Body of pancreas (tissue), 4 donors: Measurements from ENCODE around the gene RAB6C.
"Not testable (repeated sequence)": the region's sequence is repeated elsewhere in the genome, so short reads cannot be mapped to it uniquely, and the experiment has no call there.

Source experiments
- POLR2A ChIP-seq, 3 donors: fragments of 450-650 bp; IDR thresholded peaks; one replicate each; pipeline ENCODE4 v1.6.1; 2016; ENCODE audit warnings: antibody characterized with exemption in 3 of 3, mild to moderate bottlenecking in 2 of 3
- TF ChIP-seq, protein P1 (sequence below), 7 experiments: fragments of 450-650 bp in 4 of 7; fragments of 200-600 bp in 3 of 7; sonication (generic) in 3 of 7; IDR thresholded peaks; one replicate each; pipeline ENCODE4 v1.5.1; 2016 to 2019; ENCODE audit warnings: antibody characterized with exemption in 7 of 7

DNA sequence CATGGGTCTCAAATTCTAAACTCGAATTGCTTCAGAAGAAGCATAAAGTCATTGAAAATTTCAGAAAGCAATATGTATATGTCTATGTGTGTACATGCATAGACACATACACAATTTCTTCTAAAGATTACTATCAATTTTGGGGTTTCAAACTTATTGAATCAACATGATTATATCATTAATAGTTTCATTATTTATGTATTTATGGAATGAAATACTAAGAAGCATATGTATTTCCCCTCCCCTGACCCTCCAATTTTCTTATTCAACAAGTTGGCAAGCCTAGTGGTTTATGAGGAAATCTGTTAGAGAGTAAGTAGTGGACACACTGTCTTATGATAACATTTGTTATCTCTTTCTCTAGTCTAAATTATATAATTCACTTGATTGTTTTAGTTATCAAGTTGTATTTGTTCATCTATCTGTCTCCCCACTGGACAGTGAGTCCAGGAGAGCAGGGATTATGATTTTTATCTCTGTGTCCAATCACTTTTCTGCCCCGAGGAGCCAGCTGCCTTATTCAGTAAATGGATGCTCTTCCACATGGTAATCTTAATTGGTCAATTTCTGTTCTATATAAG lies 17.3 kb downstream of the RAB6C start:
- TF ChIP-seq, protein P1, sequence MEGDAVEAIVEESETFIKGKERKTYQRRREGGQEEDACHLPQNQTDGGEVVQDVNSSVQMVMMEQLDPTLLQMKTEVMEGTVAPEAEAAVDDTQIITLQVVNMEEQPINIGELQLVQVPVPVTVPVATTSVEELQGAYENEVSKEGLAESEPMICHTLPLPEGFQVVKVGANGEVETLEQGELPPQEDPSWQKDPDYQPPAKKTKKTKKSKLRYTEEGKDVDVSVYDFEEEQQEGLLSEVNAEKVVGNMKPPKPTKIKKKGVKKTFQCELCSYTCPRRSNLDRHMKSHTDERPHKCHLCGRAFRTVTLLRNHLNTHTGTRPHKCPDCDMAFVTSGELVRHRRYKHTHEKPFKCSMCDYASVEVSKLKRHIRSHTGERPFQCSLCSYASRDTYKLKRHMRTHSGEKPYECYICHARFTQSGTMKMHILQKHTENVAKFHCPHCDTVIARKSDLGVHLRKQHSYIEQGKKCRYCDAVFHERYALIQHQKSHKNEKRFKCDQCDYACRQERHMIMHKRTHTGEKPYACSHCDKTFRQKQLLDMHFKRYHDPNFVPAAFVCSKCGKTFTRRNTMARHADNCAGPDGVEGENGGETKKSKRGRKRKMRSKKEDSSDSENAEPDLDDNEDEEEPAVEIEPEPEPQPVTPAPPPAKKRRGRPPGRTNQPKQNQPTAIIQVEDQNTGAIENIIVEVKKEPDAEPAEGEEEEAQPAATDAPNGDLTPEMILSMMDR (IDR thresholded peaks at IDR 0.05) = not testable (repeated sequence)
- TF ChIP-seq POLR2A (IDR thresholded peaks at IDR 0.05) = not testable (repeated sequence)
